ENCODE results near the gene TTC13. TPM values are rescaled to one million over a fixed set of nuclear protein-coding genes. Genes with fewer than 3 reads are reported as not detected.

TTC13 gene
- polyA plus RNA-seq, 1 of the 3 experiments (the other 2 are of a cell fraction), result 5.5 TPM

DNA sequence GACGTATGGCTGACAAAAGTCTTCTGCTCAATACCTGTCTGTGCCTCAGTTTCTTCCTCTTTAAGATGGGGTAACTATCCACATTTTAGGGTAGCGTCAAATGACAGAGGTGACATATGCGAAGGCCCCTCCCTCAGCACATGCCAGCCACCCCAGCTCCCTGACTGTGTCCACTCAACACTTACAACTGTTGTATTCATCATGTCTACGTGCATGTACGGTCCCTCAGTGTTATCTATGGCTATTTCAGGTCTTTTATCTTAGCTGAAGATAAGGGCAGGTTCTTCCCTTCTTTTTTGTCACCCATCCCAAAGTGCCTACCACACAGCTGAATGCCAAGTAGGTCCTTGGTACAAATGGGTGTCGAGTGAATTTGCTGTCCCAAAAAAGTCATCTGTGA, 102.0 kb downstream of the TTC13 start (continued):
- TF ChIP-seq ELF1 (IDR thresholded peaks at IDR 0.05), result no peak
- TF ChIP-seq, protein P1, sequence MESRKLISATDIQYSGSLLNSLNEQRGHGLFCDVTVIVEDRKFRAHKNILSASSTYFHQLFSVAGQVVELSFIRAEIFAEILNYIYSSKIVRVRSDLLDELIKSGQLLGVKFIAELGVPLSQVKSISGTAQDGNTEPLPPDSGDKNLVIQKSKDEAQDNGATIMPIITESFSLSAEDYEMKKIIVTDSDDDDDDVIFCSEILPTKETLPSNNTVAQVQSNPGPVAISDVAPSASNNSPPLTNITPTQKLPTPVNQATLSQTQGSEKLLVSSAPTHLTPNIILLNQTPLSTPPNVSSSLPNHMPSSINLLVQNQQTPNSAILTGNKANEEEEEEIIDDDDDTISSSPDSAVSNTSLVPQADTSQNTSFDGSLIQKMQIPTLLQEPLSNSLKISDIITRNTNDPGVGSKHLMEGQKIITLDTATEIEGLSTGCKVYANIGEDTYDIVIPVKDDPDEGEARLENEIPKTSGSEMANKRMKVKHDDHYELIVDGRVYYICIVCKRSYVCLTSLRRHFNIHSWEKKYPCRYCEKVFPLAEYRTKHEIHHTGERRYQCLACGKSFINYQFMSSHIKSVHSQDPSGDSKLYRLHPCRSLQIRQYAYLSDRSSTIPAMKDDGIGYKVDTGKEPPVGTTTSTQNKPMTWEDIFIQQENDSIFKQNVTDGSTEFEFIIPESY (IDR thresholded peaks at IDR 0.05; ENCODE audit: borderline replicate concordance, low read depth), result no peak
- no peak for TF ChIP-seq POLR2AphosphoS5 (IDR thresholded peaks at IDR 0.05; ENCODE audit: low read depth, low read length)
- TF ChIP-seq SMC3 (IDR thresholded peaks at IDR 0.05; ENCODE audit: low read depth, low read length), result no peak

DNA sequence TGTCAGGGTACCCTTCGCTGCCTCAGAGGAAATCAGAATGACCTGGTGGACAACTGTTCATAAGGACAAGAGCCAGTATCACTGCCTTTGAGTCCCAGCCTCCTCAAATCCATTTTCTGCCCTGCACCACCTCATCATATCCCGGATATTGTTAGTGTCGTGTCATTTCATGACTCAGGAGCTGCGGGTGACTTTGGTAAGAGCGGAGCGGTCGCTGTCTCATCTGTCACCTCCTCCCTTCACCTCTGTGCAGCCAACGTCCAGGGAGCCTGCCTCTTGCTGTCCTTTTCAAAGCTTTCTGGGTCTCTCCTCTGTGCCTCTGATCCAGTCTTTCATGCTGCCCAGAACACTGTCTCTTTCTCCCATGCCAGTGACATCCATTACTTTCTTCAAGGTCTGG, 103.3 kb downstream of the TTC13 start:
- H3K4me2 ChIP-seq, result no peak overlapping the region
- H3K4me3 ChIP-seq (ENCODE audit: low read depth in 2 of 2, low read length in 1 of 2), result no peak overlapping the region
- DNase-seq, result no peak
- H3K4me1 ChIP-seq (ENCODE audit: control insufficient read depth in 1 of 2, insufficient read depth in 2 of 2, low read depth in 1 of 2, low read length in 1 of 2), result peaks cover 0 to 11% of the 10 kb centered on the region in 2 experiments; a peak in 2 of 4 replicates
- H3K9me3 ChIP-seq, result no peaks in the 10 kb centered on the region
- H3K9me2 ChIP-seq, result no peaks in the 10 kb centered on the region
- WGBS (ENCODE audit: low lambda C conversion rate), result 86% methylated on average over 8 of the region's 8 CpGs
- H3K9ac ChIP-seq, result no peak overlapping the region
- H4K20me1 ChIP-seq (ENCODE audit: insufficient read depth), result no peaks in the 10 kb centered on the region
- H2AFZ ChIP-seq (ENCODE audit: low read depth), result no peak overlapping the region
- H3K27me3 ChIP-seq (ENCODE audit: insufficient read depth), result no peaks in the 10 kb centered on the region
- CTCF ChIA-PET, result interaction anchor here (1.4 kb wide), 1 partner anchor 234 kb away, joined by 3 read pairs; no protein-coding TSS in a partner anchor
- no peak overlapping the region for H3K27ac ChIP-seq (ENCODE audit: low read depth in 2 of 2, low read length in 1 of 2)
- no peaks in the 10 kb centered on the region for H3F3A ChIP-seq (replicated peaks; ENCODE audit: insufficient read depth)
- H3K79me2 ChIP-seq (ENCODE audit: insufficient read depth), result no peaks in the 10 kb centered on the region
- no peaks in the 10 kb centered on the region for H3K36me3 ChIP-seq (replicated peaks in 1 of 2; ENCODE audit: control insufficient read depth in 1 of 2, insufficient read depth in 2 of 2, low read length in 1 of 2)
- POLR2A ChIA-PET, result no interaction called here
- TF ChIP-seq RAD21 (IDR thresholded peaks at IDR 0.05; ENCODE audit: low read length), result no peak
- TF ChIP-seq NRF1 (IDR thresholded peaks at IDR 0.05; ENCODE audit: low read depth, low read length), result no peak
- TF ChIP-seq, protein P2, sequence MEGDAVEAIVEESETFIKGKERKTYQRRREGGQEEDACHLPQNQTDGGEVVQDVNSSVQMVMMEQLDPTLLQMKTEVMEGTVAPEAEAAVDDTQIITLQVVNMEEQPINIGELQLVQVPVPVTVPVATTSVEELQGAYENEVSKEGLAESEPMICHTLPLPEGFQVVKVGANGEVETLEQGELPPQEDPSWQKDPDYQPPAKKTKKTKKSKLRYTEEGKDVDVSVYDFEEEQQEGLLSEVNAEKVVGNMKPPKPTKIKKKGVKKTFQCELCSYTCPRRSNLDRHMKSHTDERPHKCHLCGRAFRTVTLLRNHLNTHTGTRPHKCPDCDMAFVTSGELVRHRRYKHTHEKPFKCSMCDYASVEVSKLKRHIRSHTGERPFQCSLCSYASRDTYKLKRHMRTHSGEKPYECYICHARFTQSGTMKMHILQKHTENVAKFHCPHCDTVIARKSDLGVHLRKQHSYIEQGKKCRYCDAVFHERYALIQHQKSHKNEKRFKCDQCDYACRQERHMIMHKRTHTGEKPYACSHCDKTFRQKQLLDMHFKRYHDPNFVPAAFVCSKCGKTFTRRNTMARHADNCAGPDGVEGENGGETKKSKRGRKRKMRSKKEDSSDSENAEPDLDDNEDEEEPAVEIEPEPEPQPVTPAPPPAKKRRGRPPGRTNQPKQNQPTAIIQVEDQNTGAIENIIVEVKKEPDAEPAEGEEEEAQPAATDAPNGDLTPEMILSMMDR (IDR thresholded peaks at IDR 0.05), result no peak
- TF ChIP-seq SIN3A (IDR thresholded peaks at IDR 0.05; ENCODE audit: borderline replicate concordance, low read depth, low read length), result no peak
- TF ChIP-seq GATA2 (CRISPR knock-in tag; IDR thresholded peaks at IDR 0.05), result no peak
- no peak for TF ChIP-seq JUND (IDR thresholded peaks at IDR 0.05)
- TF ChIP-seq, protein P3, sequence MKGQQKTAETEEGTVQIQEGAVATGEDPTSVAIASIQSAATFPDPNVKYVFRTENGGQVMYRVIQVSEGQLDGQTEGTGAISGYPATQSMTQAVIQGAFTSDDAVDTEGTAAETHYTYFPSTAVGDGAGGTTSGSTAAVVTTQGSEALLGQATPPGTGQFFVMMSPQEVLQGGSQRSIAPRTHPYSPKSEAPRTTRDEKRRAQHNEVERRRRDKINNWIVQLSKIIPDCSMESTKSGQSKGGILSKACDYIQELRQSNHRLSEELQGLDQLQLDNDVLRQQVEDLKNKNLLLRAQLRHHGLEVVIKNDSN (IDR thresholded peaks at IDR 0.05; ENCODE audit: borderline replicate concordance, low read depth), result no peak
- TF ChIP-seq ELF1 (IDR thresholded peaks at IDR 0.05), result no peak
- TF ChIP-seq TEAD4 (IDR thresholded peaks at IDR 0.05; ENCODE audit: borderline replicate concordance, insufficient read depth), result no peak
- TF ChIP-seq, protein P1 (IDR thresholded peaks at IDR 0.05; ENCODE audit: borderline replicate concordance, low read depth), result no peak
- TF ChIP-seq CHD2 (IDR thresholded peaks at IDR 0.05; ENCODE audit: low read length, partially characterized antibody), result no peak
- TF ChIP-seq GABPA (IDR thresholded peaks at IDR 0.05; ENCODE audit: low read depth), result no peak
- TF ChIP-seq MXI1 (IDR thresholded peaks at IDR 0.05; ENCODE audit: low read depth, low read length), result no peak
- TF ChIP-seq SMC3 (IDR thresholded peaks at IDR 0.05; ENCODE audit: low read depth, low read length), result no peak
- no peak for TF ChIP-seq RXRA (IDR thresholded peaks at IDR 0.05; ENCODE audit: borderline replicate concordance, low read depth)
- no peak for TF ChIP-seq FOXJ3 (CRISPR knock-in tag; IDR thresholded peaks at IDR 0.05)
- TF ChIP-seq, protein P4, sequence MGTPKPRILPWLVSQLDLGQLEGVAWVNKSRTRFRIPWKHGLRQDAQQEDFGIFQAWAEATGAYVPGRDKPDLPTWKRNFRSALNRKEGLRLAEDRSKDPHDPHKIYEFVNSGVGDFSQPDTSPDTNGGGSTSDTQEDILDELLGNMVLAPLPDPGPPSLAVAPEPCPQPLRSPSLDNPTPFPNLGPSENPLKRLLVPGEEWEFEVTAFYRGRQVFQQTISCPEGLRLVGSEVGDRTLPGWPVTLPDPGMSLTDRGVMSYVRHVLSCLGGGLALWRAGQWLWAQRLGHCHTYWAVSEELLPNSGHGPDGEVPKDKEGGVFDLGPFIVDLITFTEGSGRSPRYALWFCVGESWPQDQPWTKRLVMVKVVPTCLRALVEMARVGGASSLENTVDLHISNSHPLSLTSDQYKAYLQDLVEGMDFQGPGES (IDR thresholded peaks at IDR 0.05; ENCODE audit: low read depth, low read length), result no peak

Measured in SK-N-SH (cell line).